ENCODE data around the gene FREY1.

The FREY1 gene

GRCh38 chr11:45928535-45929215 is 21.6 kb upstream of the FREY1 start:
- H3K36me3 ChIP-seq (ENCODE audit: control insufficient read depth, insufficient read depth, low read length) = peaks cover 6% of the 10 kb centered on the region
- 94% methylated on average over 13 of the region's 13 CpGs for WGBS, 2 experiments
- no peaks in the 10 kb centered on the region for H3K4me1 ChIP-seq (ENCODE audit: control insufficient read depth, insufficient read depth, low read length)
- H3K4me3 ChIP-seq (ENCODE audit: insufficient read depth, low read depth, low read length) = no peak overlapping the region
- peaks cover 7% of the 10 kb centered on the region for H3K27me3 ChIP-seq (ENCODE audit: control insufficient read depth, insufficient read depth, low read length, poor library complexity, severe bottlenecking)
- H3K27ac ChIP-seq (ENCODE audit: insufficient read depth, low read depth, low read length, poor library complexity, severe bottlenecking) = no peak overlapping the region
- H3K9me3 ChIP-seq (ENCODE audit: control insufficient read depth, low read length) = no peaks in the 10 kb centered on the region

- H3K4me1 ChIP-seq (ENCODE audit: control insufficient read depth, insufficient read depth, low read length) = no peaks in the 10 kb centered on the region
- H3K27me3 ChIP-seq (ENCODE audit: control insufficient read depth, insufficient read depth, low read length, poor library complexity, severe bottlenecking) = peaks cover 15% of the 10 kb centered on the region
- no peaks in the 10 kb centered on the region for H3K9me3 ChIP-seq (ENCODE audit: control insufficient read depth, low read length)
- WGBS, 2 experiments = 92 to 93% methylated on average over 27 of the region's 27 CpGs
- no peaks in the 10 kb centered on the region for H3K36me3 ChIP-seq (ENCODE audit: control insufficient read depth, insufficient read depth, low read length)
- H3K4me3 ChIP-seq (ENCODE audit: insufficient read depth, low read depth, low read length) = no peak overlapping the region
- H3K27ac ChIP-seq (ENCODE audit: insufficient read depth, low read depth, low read length, poor library complexity, severe bottlenecking) = no peak overlapping the region
These were observed 20.8 kb upstream of the FREY1 start for GRCh38 chr11:45927684-45928413.

GRCh38 chr11:45927332-45927683 is 20.2 kb upstream of the FREY1 start:
- Histone ChIP-seq H3K4me1 (ENCODE audit: control insufficient read depth, insufficient read depth, low read length) (no peaks in the 10 kb centered on the region), H3K27ac (ENCODE audit: insufficient read depth, low read depth, low read length, poor library complexity, severe bottlenecking) (no peak overlapping the region), H3K36me3 (ENCODE audit: control insufficient read depth, insufficient read depth, low read length) (no peaks in the 10 kb centered on the region), H3K4me3 (ENCODE audit: insufficient read depth, low read depth, low read length) (no peak overlapping the region), H3K27me3 (ENCODE audit: control insufficient read depth, insufficient read depth, low read length, poor library complexity, severe bottlenecking) (peaks cover 21% of the 10 kb centered on the region), H3K9me3 (ENCODE audit: control insufficient read depth, low read length) (no peaks in the 10 kb centered on the region)
- WGBS, 2 experiments = 90 to 93% methylated on average over 15 of the region's 15 CpGs

- Histone ChIP-seq H3K36me3 (ENCODE audit: control insufficient read depth, insufficient read depth, low read length) (no peaks in the 10 kb centered on the region), H3K4me3 (ENCODE audit: insufficient read depth, low read depth, low read length) (no peak overlapping the region), H3K9me3 (ENCODE audit: control insufficient read depth, low read length) (no peaks in the 10 kb centered on the region), H3K27ac (ENCODE audit: insufficient read depth, low read depth, low read length, poor library complexity, severe bottlenecking) (no peak overlapping the region), H3K27me3 (ENCODE audit: control insufficient read depth, insufficient read depth, low read length, poor library complexity, severe bottlenecking) (peaks cover 26% of the 10 kb centered on the region), H3K4me1 (ENCODE audit: control insufficient read depth, insufficient read depth, low read length) (peaks cover 4% of the 10 kb centered on the region)
- 94 to 95% methylated on average over 12 of the region's 12 CpGs for WGBS, 2 experiments
These were observed 19.7 kb upstream of the FREY1 start for GRCh38 chr11:45926536-45927331.

GRCh38 chr11:45926001-45926401 is 18.9 kb upstream of the FREY1 start:
- Histone ChIP-seq H3K4me3 (ENCODE audit: insufficient read depth, low read depth, low read length) (no peak overlapping the region), H3K36me3 (ENCODE audit: control insufficient read depth, insufficient read depth, low read length) (no peaks in the 10 kb centered on the region), H3K4me1 (ENCODE audit: control insufficient read depth, insufficient read depth, low read length) (peaks cover 12% of the 10 kb centered on the region), H3K27ac (ENCODE audit: insufficient read depth, low read depth, low read length, poor library complexity, severe bottlenecking) (no peak overlapping the region), H3K9me3 (ENCODE audit: control insufficient read depth, low read length) (no peaks in the 10 kb centered on the region), H3K27me3 (ENCODE audit: control insufficient read depth, insufficient read depth, low read length, poor library complexity, severe bottlenecking) (peaks cover 34% of the 10 kb centered on the region)
- WGBS, 2 experiments = 93 to 94% methylated on average over 12 of the region's 12 CpGs

- 94% methylated on average over 2 of the region's 3 CpGs for WGBS, 2 experiments
- Histone ChIP-seq H3K27me3 (ENCODE audit: control insufficient read depth, insufficient read depth, low read length, poor library complexity, severe bottlenecking) (peaks cover 36% of the 10 kb centered on the region), H3K4me1 (ENCODE audit: control insufficient read depth, insufficient read depth, low read length) (peaks cover 16% of the 10 kb centered on the region), H3K4me3 (ENCODE audit: insufficient read depth, low read depth, low read length) (no peak overlapping the region), H3K36me3 (ENCODE audit: control insufficient read depth, insufficient read depth, low read length) (no peaks in the 10 kb centered on the region), H3K9me3 (ENCODE audit: control insufficient read depth, low read length) (no peaks in the 10 kb centered on the region), H3K27ac (ENCODE audit: insufficient read depth, low read depth, low read length, poor library complexity, severe bottlenecking) (no peak overlapping the region)
These were observed 18.5 kb upstream of the FREY1 start for GRCh38 chr11:45925550-45925949.

- Histone ChIP-seq H3K9me3 (ENCODE audit: control insufficient read depth, low read length) (no peaks in the 10 kb centered on the region), H3K4me3 (ENCODE audit: insufficient read depth, low read depth, low read length) (no peak overlapping the region), H3K4me1 (ENCODE audit: control insufficient read depth, insufficient read depth, low read length) (peaks cover 23% of the 10 kb centered on the region), H3K36me3 (ENCODE audit: control insufficient read depth, insufficient read depth, low read length) (no peaks in the 10 kb centered on the region), H3K27ac (ENCODE audit: insufficient read depth, low read depth, low read length, poor library complexity, severe bottlenecking) (no peak overlapping the region), H3K27me3 (ENCODE audit: control insufficient read depth, insufficient read depth, low read length, poor library complexity, severe bottlenecking) (peaks cover 36% of the 10 kb centered on the region)
- WGBS, 2 experiments = 89 to 90% methylated on average over 6 of the region's 6 CpGs
These were observed 17.9 kb upstream of the FREY1 start for GRCh38 chr11:45924927-45925326.

- Histone ChIP-seq H3K27me3 (ENCODE audit: control insufficient read depth, insufficient read depth, low read length, poor library complexity, severe bottlenecking) (peaks cover 36% of the 10 kb centered on the region), H3K9me3 (ENCODE audit: control insufficient read depth, low read length) (no peaks in the 10 kb centered on the region), H3K4me1 (ENCODE audit: control insufficient read depth, insufficient read depth, low read length) (peaks cover 25% of the 10 kb centered on the region), H3K4me3 (ENCODE audit: insufficient read depth, low read depth, low read length) (no peak overlapping the region), H3K36me3 (ENCODE audit: control insufficient read depth, insufficient read depth, low read length) (no peaks in the 10 kb centered on the region), H3K27ac (ENCODE audit: insufficient read depth, low read depth, low read length, poor library complexity, severe bottlenecking) (peak overlapping the region; percentile 26)
- 87 to 88% methylated on average over 22 of the region's 22 CpGs for WGBS, 2 experiments
These were observed 17.2 kb upstream of the FREY1 start for GRCh38 chr11:45924036-45924915.

GRCh38 chr11:45922425-45923082 is 15.5 kb upstream of the FREY1 start, which contains the start of gene LARGE2:
Gene LARGE2 (plus strand): TSS chr11:45922656. CDS start chr11:45922883, 227 bp downstream.
- H3K27me3 ChIP-seq (ENCODE audit: control insufficient read depth, insufficient read depth, low read length, poor library complexity, severe bottlenecking) = peaks cover 36% of the 10 kb centered on the region

More at GRCh38 chr11:45922425-45923082, 15.5 kb upstream of the FREY1 start, which contains the start of gene LARGE2:
- Histone ChIP-seq H3K27ac (ENCODE audit: insufficient read depth, low read depth, low read length, poor library complexity, severe bottlenecking) (no peak within 1 kb of the TSS), H3K36me3 (ENCODE audit: control insufficient read depth, insufficient read depth, low read length) (no peaks in the 10 kb centered on the region), H3K4me1 (ENCODE audit: control insufficient read depth, insufficient read depth, low read length) (peaks cover 25% of the 10 kb centered on the region), H3K4me3 (ENCODE audit: insufficient read depth, low read depth, low read length) (peak within 1 kb of the TSS; percentile 47), H3K9me3 (ENCODE audit: control insufficient read depth, low read length) (no peaks in the 10 kb centered on the region)
- WGBS, 2 experiments = 0% methylated on average over 73 of the region's 73 CpGs

All from ectodermal cell (in vitro differentiated cells).